Calu3 (cell line): ENCODE measurements around the gene CREB3L4. TPM values are rescaled to one million over a fixed set of nuclear protein-coding genes. Genes with fewer than 3 reads are reported as not detected.
A peak's percentile ranks its signal among the peaks of the same experiment; 100 is the strongest.
"Not testable (repeated sequence)": the region's sequence is repeated elsewhere in the genome, so short reads cannot be mapped to it uniquely, and the experiment has no call there.

Experiments used
- BruUV-seq: library from RNA; stranded (reverse); fragments of 400-500 nt; replicated peaks from 2 replicates; lab custom pipeline; 2021; lab: Mats Ljungman, UMichigan
- CTCF ChIA-PET: fragments of 300-600 bp; sonication (Branson Sonifier 250); formaldehyde crosslinking; loops from one replicate; lab custom pipeline; 2022; ENCODE audit warnings: antibody characterized with exemption; lab: Charles Lee
- DNase-seq: peaks from one replicate; pipeline ENCODE4 v3.0.0; 2022
- H3K27ac Mint-ChIP-seq: one replicate; pipeline ENCODE4 v1.8.0; 2022; ENCODE audit warnings: mixed read lengths; ENCODE audit not compliant: unreplicated experiment
- H3K27me3 Mint-ChIP-seq: one replicate; pipeline ENCODE4 v1.8.0; 2022; ENCODE audit warnings: mixed read lengths; ENCODE audit not compliant: unreplicated experiment
- H3K36me3 Mint-ChIP-seq: one replicate; pipeline ENCODE4 v1.8.0; 2022; ENCODE audit warnings: mild to moderate bottlenecking, moderate library complexity, mixed read lengths; ENCODE audit not compliant: insufficient read depth, unreplicated experiment
- H3K4me1 Mint-ChIP-seq: one replicate; pipeline ENCODE4 v1.8.0; 2022; ENCODE audit warnings: mild to moderate bottlenecking, low read depth, mixed read lengths; ENCODE audit not compliant: unreplicated experiment
- H3K4me3 Mint-ChIP-seq: one replicate; pipeline ENCODE4 v1.8.0; 2022; ENCODE audit warnings: mild to moderate bottlenecking, low read depth, moderate library complexity, mixed read lengths; ENCODE audit not compliant: unreplicated experiment
- H3K9me3 Mint-ChIP-seq: one replicate; pipeline ENCODE4 v1.8.0; 2022; ENCODE audit warnings: low read depth, mixed read lengths; ENCODE audit not compliant: unreplicated experiment
- CTCF ChIP-seq: fragments of 200-600 bp; IDR thresholded peaks from one replicate; pipeline ENCODE4 v1.8.0; 2022; ENCODE audit warnings: antibody characterized with exemption; ENCODE audit not compliant: unreplicated experiment
- intact Hi-C: fragments of 100-400 bp; cut with micrococcal nuclease; formaldehyde crosslinking; loops from one replicate; pipeline ENCODE4 v1.10.0; 2022; ENCODE audit not compliant: unreplicated experiment
- total RNA-seq: library from RNA; stranded (reverse); gene quantifications from 2 replicates; pipeline ENCODE4 v1.2.3, GENCODE V29; 2022

The CREB3L4 gene
- total RNA-seq, 1 experiment from 2014 or later = 26.5 TPM

- intact Hi-C loops = no loop called here
- peaks cover 29% of the 10 kb centered on the region for H3K4me1 Mint-ChIP-seq
- CTCF ChIA-PET = interaction anchor here (1.0 to 2.8 kb wide), 4 partner anchors 9 to 181 kb away, joined by 3 to 27 read pairs (median 10); partner anchors contain the start of genes CREB3L4, CRTC2 and RAB13
- DNase-seq = no peak
- H3K4me3 Mint-ChIP-seq = peak overlapping the region; percentile 94
- H3K36me3 Mint-ChIP-seq = peaks cover 62% of the 10 kb centered on the region
- TSS peak; percentile 30 for BruUV-seq
- no peak for TF ChIP-seq CTCF
- H3K27ac Mint-ChIP-seq = peak overlapping the region; percentile 83
- H3K9me3 Mint-ChIP-seq = no peaks in the 10 kb centered on the region
- H3K27me3 Mint-ChIP-seq = no peaks in the 10 kb centered on the region
Observed at GRCh38 chr1:153978274-153978909, 10.7 kb downstream of the CREB3L4 start.

DNA sequence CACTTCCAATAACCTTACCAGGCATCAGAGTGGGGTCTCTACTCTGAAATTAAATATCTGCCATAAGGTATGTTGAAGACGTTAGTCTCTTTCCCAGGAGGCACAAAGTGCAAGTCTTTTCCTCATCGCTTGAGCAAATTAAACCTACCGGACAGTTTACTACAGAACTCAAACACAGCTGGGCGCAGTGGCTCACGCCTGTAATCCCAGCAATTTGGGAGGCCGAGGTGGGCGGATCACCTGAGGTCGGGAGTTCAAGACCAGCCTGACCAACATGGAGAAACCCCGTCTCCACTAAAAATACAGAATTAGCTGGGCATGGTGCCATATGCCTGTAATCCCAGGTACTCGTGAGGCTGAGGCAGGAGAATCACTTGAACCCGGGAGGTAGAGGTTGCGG is 11.4 kb downstream of the CREB3L4 start:
- BruUV-seq, intact Hi-C loops, H3K27me3 Mint-ChIP-seq, H3K27ac Mint-ChIP-seq, H3K4me3 Mint-ChIP-seq, DNase-seq, H3K9me3 Mint-ChIP-seq: not testable (repeated sequence)
- Mint-ChIP-seq H3K4me1 (peaks cover 31% of the 10 kb centered on the region), H3K36me3 (peaks cover 64% of the 10 kb centered on the region)
- CTCF ChIA-PET = interaction anchor here (1.0 kb wide), 1 partner anchor 182 kb away, joined by 3 read pairs; no protein-coding TSS in a partner anchor

DNA sequence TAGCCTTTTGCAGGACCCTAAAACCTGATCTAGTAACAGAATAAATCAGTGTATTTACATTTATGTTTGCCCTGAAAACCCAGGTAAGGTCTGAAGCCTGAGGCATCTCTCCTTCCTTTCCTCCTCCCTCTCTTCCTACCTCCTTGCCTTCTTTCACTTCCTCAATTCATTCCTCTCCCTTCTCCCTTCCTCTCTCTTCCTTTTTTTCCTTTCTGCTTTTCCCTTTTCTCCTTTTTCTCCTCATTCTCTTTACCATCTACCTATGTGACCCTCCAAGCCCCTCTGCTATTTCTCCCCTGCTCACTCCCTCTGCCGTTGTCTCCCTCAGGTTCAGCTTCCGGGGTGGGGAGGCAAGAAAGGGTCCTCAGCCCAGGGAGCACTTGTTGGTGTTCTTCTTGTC is 14.0 kb downstream of the CREB3L4 start:
- Mint-ChIP-seq H3K4me1 (peaks cover 42% of the 10 kb centered on the region), H3K36me3 (peaks cover 55% of the 10 kb centered on the region)
- H3K9me3 Mint-ChIP-seq, DNase-seq, H3K27me3 Mint-ChIP-seq, CTCF ChIA-PET, H3K4me3 Mint-ChIP-seq, H3K27ac Mint-ChIP-seq: not testable (repeated sequence)
- BruUV-seq = TSS peak; percentile 90
- intact Hi-C loops = loop anchor here (10.0 kb wide), 2 partner anchors 467 to 627 kb away; partner anchors contain the start of gene S100A9

GRCh38 chr1:153984123-153984894 is 16.6 kb downstream of the CREB3L4 start:
- no TSS peak for BruUV-seq
- intact Hi-C loops = loop anchor here (10.0 kb wide), 2 partner anchors 470 to 630 kb away; partner anchors contain the start of gene S100A9
- H3K36me3 Mint-ChIP-seq = peaks cover 38% of the 10 kb centered on the region
- no peak for TF ChIP-seq CTCF
- peak overlapping the region; percentile 84 for H3K4me3 Mint-ChIP-seq
- peaks cover 35% of the 10 kb centered on the region for H3K4me1 Mint-ChIP-seq
- no peaks in the 10 kb centered on the region for H3K27me3 Mint-ChIP-seq
- CTCF ChIA-PET = interaction anchor here (0.6 kb wide), 1 partner anchor 41 kb away, joined by 3 read pairs; no protein-coding TSS in a partner anchor
- no peaks in the 10 kb centered on the region for H3K9me3 Mint-ChIP-seq
- H3K27ac Mint-ChIP-seq = no peak overlapping the region
- no peak for DNase-seq

- H3K27me3 Mint-ChIP-seq = peaks cover 4% of the 10 kb centered on the region
- no TSS peak for BruUV-seq
- peak overlapping the region; percentile 50 for H3K27ac Mint-ChIP-seq
- no peak for DNase-seq
- no peaks in the 10 kb centered on the region for H3K9me3 Mint-ChIP-seq
- peak overlapping the region; percentile 84 for H3K4me3 Mint-ChIP-seq
- peaks cover 41% of the 10 kb centered on the region for H3K4me1 Mint-ChIP-seq
- H3K36me3 Mint-ChIP-seq = peaks cover 47% of the 10 kb centered on the region
- TF ChIP-seq CTCF = no peak
- CTCF ChIA-PET = interaction anchor here (0.5 to 2.1 kb wide), 6 partner anchors 18 to 184 kb away, joined by 3 to 18 read pairs (median 5); partner anchors contain the start of genes CREB3L4, DENND4B, GATAD2B and SLC39A1
- intact Hi-C loops = loop anchor here (5.0 to 10.0 kb wide), 3 partner anchors 308 to 631 kb away; partner anchors contain the start of genes NPR1 and S100A9
Observed at GRCh38 chr1:153985341-153985912, 17.7 kb downstream of the CREB3L4 start.
